ENCODE results near the gene PPFIBP1. TPM values are rescaled to one million over a fixed set of nuclear protein-coding genes. Genes with fewer than 3 reads are reported as not detected.

PPFIBP1 gene
- total and polyA plus RNA-seq, 2 of the 8 experiments (the other 6 are each of a cell fraction or from before 2014, with no cell fraction given) = 7.7 to 31.3 TPM

- TF ChIP-seq ATF3 (IDR thresholded peaks at IDR 0.05; ENCODE audit: insufficient read depth, low read depth, low read length) (no peak), ZNF274 (IDR thresholded peaks at IDR 0.05; ENCODE audit: borderline replicate concordance, extremely low read depth, low read length) (no peak), EGR1 (IDR thresholded peaks at IDR 0.05; ENCODE audit: borderline replicate concordance, low read depth, low read length) (no peak), SAP30 (IDR thresholded peaks at IDR 0.05; ENCODE audit: insufficient read depth, insufficient replicate concordance, low read length) (no peak), CBX5 (IDR thresholded peaks at IDR 0.05; ENCODE audit: low read depth, low read length) (no peak)
Observed at GRCh38 chr12:27528788-27529187, 4.8 kb downstream of the PPFIBP1 start (continued).

All from H1 (cell line).